Urothelium cell line (cell line): Measurements from ENCODE around the gene EID2B.
A peak's percentile ranks its signal among the peaks of the same experiment; 100 is the strongest.

Experiments used
- DNase-seq: peaks from one replicate; pipeline ENCODE4 v3.0.0; 2011; ENCODE audit warnings: low spot score, mixed read lengths
- FAIRE-seq: peaks from 2 replicates; lab custom pipeline; 2011; peaks lifted over from hg19 to GRCh38; lab: Jason Lieb, UNC

Gene EID2B

GRCh38 chr19:39533003-39533512 is 406 bp upstream of the EID2B start:
- DNase-seq (no peak), FAIRE-seq (no peak)

GRCh38 chr19:39531834-39532232 is 819 bp downstream of the EID2B start:
- no peak for DNase-seq
- FAIRE-seq: no peak

DNA sequence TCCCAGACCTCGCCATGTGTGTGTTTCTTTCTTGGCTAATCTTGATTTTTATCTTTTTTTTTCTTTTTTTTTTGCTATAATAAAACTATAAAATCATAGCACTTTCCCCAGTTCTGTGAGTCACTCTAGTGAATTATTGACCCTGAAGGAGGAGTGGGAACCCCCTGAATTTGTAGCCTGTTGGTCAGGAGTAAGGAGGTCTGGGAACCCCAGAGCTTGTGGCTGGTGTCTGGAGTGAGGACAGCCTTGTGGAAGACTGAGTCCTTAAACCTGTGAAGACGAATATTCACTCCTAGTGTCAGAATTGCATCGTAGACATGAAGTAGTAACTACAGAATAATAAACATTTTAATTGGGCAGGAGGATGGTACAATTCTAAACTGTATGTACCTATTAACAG is 7.4 kb downstream of the EID2B start:
- DNase-seq (no peak), FAIRE-seq (no peak)

DNA sequence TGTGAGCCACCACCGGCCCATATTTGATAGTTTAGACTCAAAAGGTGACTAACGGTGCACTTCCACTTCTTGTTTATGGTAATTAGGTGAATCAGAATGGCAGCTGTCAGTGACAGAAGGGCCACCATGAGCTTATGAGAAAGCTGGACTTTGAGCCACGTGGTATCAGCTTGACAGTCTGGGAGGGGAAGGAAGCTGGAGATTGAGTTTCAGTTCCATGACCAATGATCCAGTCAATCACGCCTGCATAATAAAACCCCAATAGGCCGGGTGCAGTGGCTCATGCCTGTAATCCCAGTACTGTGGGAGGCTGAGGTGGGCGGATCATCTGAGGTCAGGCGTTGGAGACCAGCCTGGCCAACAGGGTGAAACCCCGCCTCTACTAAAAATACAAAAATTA is 8.2 kb downstream of the EID2B start:
- no peak for FAIRE-seq
- no peak for DNase-seq

DNA sequence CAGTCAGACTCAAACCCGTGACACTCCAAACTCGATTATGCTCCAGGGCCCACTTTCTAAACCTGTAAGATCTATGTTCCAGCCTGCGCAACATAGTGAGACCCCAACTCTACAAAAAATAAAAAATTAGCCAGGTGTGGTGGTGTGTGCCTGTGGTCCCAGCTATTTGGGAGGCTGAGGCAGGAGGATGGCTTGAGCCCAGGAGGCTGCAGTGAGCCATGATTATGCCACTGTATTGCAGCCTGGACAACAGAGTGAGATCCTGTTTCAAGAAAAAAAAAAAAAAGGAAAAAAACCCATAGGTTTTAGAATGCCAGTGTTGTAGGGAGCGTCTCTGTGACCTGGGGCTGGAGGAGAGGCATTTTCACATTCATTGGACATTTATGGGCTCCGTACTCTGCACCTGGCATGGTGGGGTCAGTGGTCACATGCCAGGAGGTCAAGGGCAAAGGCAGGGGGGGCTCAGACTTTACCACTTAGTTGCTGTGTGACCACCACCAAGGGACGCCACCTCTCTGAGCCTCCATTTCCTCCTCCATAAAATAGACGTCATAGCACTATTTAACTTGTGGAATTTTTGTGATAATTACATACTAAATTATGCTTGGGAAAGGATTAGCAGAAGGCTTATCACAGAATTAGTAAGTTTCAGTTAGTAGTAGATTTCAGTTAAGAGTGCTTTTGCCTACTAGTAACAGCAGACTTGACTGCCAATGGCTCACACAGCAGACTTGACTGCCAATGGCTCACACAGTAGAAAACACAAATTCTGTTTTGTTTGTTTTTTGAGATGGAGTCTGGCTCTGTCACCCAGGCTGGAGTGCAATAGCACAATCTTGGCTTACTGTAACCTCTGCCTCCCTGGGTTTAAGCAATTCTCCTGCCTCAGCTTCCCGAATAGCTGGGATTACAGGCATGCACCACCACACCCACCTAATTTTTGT is 11.8 kb downstream of the EID2B start:
- FAIRE-seq (no peak), DNase-seq (no peak)

DNA sequence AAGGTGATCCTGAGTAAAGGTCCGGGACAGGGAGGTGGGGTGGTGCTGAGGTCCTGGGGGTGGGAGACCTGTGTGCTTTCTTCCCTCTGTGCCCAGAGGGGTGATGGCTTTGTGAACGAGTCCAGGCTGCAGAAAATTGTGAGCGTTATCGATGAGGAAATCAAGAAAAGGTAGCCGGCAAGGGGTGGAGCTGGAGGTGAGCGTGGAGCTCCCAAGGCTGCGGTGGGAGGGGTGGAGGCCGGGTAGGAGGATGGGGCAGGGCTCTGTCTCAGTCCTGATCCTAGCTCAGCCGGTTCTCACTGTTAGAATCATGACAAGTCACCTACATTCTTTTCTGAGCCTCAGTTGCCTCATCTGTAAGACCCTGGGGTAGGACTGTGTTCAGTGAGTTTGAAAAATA is 13.7 kb downstream of the EID2B start:
- no peak for FAIRE-seq

DNA sequence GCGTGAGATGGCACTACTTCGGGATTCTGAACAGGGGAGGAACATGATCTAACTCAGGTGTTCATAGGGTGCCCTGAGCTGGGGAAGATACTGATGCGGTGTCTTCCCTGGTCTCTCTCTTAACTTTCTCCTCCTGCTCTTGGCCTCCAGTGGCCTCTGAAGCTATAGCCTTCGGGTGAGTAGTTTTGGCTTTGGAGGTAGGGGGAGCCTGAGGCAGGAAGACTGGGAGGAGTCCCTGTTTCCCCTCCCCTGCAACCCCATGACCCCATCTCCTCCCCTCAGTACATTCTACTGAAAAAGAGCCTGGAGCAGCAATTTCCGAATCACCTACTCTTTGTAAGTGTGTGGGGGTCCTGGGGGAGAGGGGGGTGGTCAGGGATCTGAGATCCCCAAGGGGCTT is 14.2 kb downstream of the EID2B start:
- FAIRE-seq (no peak), DNase-seq (no peak)

More for the DNA sequence above, 13.7 kb downstream of the EID2B start:
- no peak for DNase-seq

DNA sequence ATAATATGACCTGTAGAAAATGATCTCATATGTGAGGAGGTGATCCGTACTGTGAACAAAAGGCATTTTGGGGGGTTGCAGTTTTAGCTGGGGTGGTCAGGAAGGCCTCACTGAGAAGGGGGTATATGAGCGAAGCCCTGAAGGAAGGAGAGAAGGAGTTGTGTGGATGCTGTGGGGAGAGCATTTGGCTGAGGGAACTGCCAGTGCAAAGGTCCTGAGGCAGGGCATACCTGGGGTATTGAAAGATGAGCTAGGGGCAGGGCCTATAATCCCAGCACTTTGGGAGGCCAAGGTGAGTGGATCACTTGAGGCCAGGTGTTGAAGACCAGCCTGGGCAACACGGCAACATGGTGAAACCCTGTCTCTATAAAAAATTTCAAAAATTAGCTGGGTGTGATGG is 15.2 kb downstream of the EID2B start:
- FAIRE-seq: no peak
- DNase-seq: no peak

- FAIRE-seq: no peak
- DNase-seq: no peak
These were observed 16.4 kb downstream of the EID2B start for GRCh38 chr19:39516270-39516669.

DNA sequence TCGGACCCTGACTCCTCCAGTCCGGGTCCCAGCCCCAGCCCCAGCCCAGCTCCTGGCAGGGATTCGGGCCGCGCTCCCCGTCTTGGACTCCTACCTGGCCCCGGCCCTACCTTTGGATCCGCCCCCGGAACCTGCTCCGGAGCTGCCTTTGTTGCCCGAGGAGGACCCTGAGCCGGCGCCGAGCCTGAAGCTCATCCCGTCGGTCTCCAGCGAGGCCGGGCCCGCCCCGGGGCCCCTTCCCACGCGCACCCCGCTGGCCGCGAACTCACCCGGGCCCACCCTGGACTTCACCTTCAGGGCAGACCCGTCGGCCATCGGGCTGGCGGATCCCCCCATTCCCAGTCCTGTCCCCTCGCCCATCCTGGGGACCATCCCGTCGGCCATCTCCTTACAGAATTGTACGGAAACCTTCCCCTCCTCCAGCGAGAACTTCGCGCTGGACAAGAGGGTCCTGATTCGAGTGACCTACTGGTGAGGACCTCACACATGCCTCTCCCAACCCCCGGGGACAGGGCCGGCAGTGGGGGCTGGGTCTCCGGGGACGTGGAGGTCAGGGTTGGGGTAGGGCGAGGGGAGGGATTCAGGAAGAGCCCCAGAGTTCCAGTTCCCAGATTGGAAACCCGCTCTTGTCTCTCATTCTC is 17.0 kb downstream of the EID2B start:
- DNase-seq (no peak), FAIRE-seq (no peak)

- FAIRE-seq (no peak), DNase-seq (no peak)
These were observed 17.7 kb downstream of the EID2B start, which contains the start of gene SELENOV for GRCh38 chr19:39514840-39515550. SELENOV (plus strand) TSS chr19:39515139; CDS start chr19:39515213, 74 bp downstream.

GRCh38 chr19:39512988-39513387 is 19.7 kb downstream of the EID2B start:
- no peak for DNase-seq
- FAIRE-seq: no peak

- DNase-seq (no peak), FAIRE-seq (peak; percentile 13)
These were observed 23.4 kb downstream of the EID2B start for GRCh38 chr19:39509233-39509632.

- DNase-seq (no peak), FAIRE-seq (no peak)
These were observed 24.0 kb downstream of the EID2B start for GRCh38 chr19:39508629-39509028.

GRCh38 chr19:39507715-39508364 is 24.8 kb downstream of the EID2B start:
- FAIRE-seq (no peak), DNase-seq (no peak)

GRCh38 chr19:39506944-39507714 is 25.5 kb downstream of the EID2B start:
- DNase-seq (peak; percentile 94), FAIRE-seq (peak; percentile 97)

- DNase-seq: no peak
- no peak for FAIRE-seq
These were observed 26.1 kb downstream of the EID2B start for GRCh38 chr19:39506598-39506943.

GRCh38 chr19:39502640-39503417 is 29.8 kb downstream of the EID2B start:
- peak; percentile 83 for DNase-seq
- FAIRE-seq: no peak

- no peak for DNase-seq
- no peak for FAIRE-seq
These were observed 31.3 kb downstream of the EID2B start for GRCh38 chr19:39501340-39501739.
